ENCODE results near the gene DUS2. TPM values are rescaled to one million over a fixed set of nuclear protein-coding genes. Genes with fewer than 3 reads are reported as not detected.

The DUS2 gene
- total and polyA plus RNA-seq, 9 of the 15 experiments (the other 6 are each of a cell fraction or from before 2014, with no cell fraction given), result 5.8 to 22.5 (median 20.6) TPM

GRCh38 chr16:67987460-67988160, 35.5 kb upstream of the DUS2 start:
- H3K27me3 ChIP-seq (ENCODE audit: control insufficient read depth in 2 of 2, insufficient read depth in 2 of 2, low read length in 2 of 2), result no peaks in the 10 kb centered on the region
- intact Hi-C loops (cut with micrococcal nuclease) (no loop called here), in situ Hi-C loops (cut with MboI) (no loop called here)
- no TSS peak for BruUV-seq (replicated peaks)
- no peaks in the 10 kb centered on the region for H4K20me1 ChIP-seq (replicated peaks; ENCODE audit: control insufficient read depth, insufficient read depth, low read length)
- H3K36me3 ChIP-seq (ENCODE audit: control insufficient read depth, insufficient read depth, low read length), result no peaks in the 10 kb centered on the region
- peak overlapping the region in 1 of 2 experiments; percentile 45; a peak in 1 of 4 replicates for H3K9ac ChIP-seq (ENCODE audit: insufficient read depth in 1 of 2, low read depth in 2 of 2, low read length in 2 of 2)
- no peaks in the 10 kb centered on the region for H3K79me2 ChIP-seq (ENCODE audit: control insufficient read depth, insufficient read depth, low read length)
- CTCF ChIA-PET (ENCODE audit: low intra/inter-chr PET ratio), result no interaction called here
- DNase-seq (ENCODE audit: extremely low read depth in 1 of 4, low spot score in 3 of 4) (no peak), FAIRE-seq (no peak), ATAC-seq (peak; percentile 11; the same call in 2 of the 3 replicates)
- no peak overlapping the region for H3K4me2 ChIP-seq (ENCODE audit: insufficient read depth, low read length)
- peak overlapping the region; percentile 79 for H2AFZ ChIP-seq (ENCODE audit: low read depth, low read length)
- no peaks in the 10 kb centered on the region for H3K9me1 ChIP-seq (ENCODE audit: control insufficient read depth, insufficient read depth, low read length)
- H3K4me1 ChIP-seq (replicated peaks in 1 of 2; ENCODE audit: control insufficient read depth in 2 of 2, insufficient read depth in 2 of 2, low read length in 2 of 2), result peaks cover 17 to 20% of the 10 kb centered on the region in 2 experiments
- H3K4me3 ChIP-seq, result no peak overlapping the region
- H3K27ac ChIP-seq (ENCODE audit: extremely low read depth, low read depth, low read length), result peak overlapping the region; percentile 8; the same call in 1 of the 3 replicates
- H3K9me3 ChIP-seq (replicated peaks; ENCODE audit: control insufficient read depth, insufficient read depth, low read depth, low read length), result no peaks in the 10 kb centered on the region
- WGBS (ENCODE audit: insufficient coverage, low coverage, missing lambda C conversion rate), result 34% methylated on average over 11 of the region's 11 CpGs
- no peak for TF ChIP-seq ZC3H4 (CRISPR knock-in tag; IDR thresholded peaks at IDR 0.05; ENCODE audit: borderline replicate concordance)
- TF ChIP-seq, protein P1, sequence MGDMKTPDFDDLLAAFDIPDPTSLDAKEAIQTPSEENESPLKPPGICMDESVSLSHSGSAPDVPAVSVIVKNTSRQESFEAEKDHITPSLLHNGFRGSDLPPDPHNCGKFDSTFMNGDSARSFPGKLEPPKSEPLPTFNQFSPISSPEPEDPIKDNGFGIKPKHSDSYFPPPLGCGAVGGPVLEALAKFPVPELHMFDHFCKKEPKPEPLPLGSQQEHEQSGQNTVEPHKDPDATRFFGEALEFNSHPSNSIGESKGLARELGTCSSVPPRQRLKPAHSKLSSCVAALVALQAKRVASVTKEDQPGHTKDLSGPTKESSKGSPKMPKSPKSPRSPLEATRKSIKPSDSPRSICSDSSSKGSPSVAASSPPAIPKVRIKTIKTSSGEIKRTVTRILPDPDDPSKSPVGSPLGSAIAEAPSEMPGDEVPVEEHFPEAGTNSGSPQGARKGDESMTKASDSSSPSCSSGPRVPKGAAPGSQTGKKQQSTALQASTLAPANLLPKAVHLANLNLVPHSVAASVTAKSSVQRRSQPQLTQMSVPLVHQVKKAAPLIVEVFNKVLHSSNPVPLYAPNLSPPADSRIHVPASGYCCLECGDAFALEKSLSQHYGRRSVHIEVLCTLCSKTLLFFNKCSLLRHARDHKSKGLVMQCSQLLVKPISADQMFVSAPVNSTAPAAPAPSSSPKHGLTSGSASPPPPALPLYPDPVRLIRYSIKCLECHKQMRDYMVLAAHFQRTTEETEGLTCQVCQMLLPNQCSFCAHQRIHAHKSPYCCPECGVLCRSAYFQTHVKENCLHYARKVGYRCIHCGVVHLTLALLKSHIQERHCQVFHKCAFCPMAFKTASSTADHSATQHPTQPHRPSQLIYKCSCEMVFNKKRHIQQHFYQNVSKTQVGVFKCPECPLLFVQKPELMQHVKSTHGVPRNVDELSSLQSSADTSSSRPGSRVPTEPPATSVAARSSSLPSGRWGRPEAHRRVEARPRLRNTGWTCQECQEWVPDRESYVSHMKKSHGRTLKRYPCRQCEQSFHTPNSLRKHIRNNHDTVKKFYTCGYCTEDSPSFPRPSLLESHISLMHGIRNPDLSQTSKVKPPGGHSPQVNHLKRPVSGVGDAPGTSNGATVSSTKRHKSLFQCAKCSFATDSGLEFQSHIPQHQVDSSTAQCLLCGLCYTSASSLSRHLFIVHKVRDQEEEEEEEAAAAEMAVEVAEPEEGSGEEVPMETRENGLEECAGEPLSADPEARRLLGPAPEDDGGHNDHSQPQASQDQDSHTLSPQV (IDR thresholded peaks at IDR 0.05), result 0 out of 2 replicates have a peak, but pooled peaks have one; percentile 39
- no peak for TF ChIP-seq POLR2AphosphoS2 (IDR thresholded peaks at IDR 0.05; ENCODE audit: low read length)
- TF ChIP-seq GTF2B (IDR thresholded peaks at IDR 0.05; ENCODE audit: extremely low read depth, insufficient read length), result no peak
- TF ChIP-seq RBM34 (IDR thresholded peaks at IDR 0.05; ENCODE audit: borderline replicate concordance, insufficient read depth, low read length), result no peak
- POLR2A ChIA-PET, result interaction anchor here (0.7 to 1.5 kb wide), 3 partner anchors 13 to 45 kb away, joined by 3 to 5 read pairs (median 3); partner anchors contain the start of genes DDX28 and DUS2
